GM12878 (cell line): ENCODE results near the gene ACTR5.

Source experiments
- POLR2A ChIP-seq: IDR thresholded peaks from 2 replicates; pipeline ENCODE4 v1.6.1; 2011; ENCODE audit warnings: low read depth, mild to moderate bottlenecking, low read length
- TF ChIP-seq, protein P1 (sequence below): IDR thresholded peaks from 2 replicates; pipeline ENCODE4 v1.6.1; 2012; ENCODE audit warnings: low read depth, low read length, improper control_type of control experiment

DNA sequence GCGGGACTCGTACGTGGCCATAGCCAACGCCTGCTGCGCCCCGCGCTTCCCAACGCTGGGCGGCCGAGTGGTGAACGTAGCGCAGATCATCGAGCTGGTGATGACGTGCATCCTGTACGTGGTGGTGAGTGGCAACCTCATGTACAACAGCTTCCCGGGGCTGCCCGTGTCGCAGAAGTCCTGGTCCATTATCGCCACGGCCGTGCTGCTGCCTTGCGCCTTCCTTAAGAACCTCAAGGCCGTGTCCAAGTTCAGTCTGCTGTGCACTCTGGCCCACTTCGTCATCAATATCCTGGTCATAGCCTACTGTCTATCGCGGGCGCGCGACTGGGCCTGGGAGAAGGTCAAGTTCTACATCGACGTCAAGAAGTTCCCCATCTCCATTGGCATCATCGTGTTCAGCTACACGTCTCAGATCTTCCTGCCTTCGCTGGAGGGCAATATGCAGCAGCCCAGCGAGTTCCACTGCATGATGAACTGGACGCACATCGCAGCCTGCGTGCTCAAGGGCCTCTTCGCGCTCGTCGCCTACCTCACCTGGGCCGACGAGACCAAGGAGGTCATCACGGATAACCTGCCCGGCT lies 20.6 kb upstream of the ACTR5 start:
- TF ChIP-seq POLR2A, result no peak
- TF ChIP-seq, protein P1, sequence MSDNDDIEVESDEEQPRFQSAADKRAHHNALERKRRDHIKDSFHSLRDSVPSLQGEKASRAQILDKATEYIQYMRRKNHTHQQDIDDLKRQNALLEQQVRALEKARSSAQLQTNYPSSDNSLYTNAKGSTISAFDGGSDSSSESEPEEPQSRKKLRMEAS, result no peak
